HCT116 (cell line): ENCODE measurements around the gene CSNK1D. TPM values are rescaled to one million over a fixed set of nuclear protein-coding genes. Genes with fewer than 3 reads are reported as not detected.

Source experiments
- ATAC-seq: fragments of 200-7000 bp; cut with Tn5 transposase; 2 replicates; pipeline ENCODE4 v1.9.1; 2020; ENCODE audit warnings: mild to moderate bottlenecking, moderate library complexity
- BruUV-seq: library from RNA; stranded (reverse); fragments of 400-500 nt; replicated peaks from 2 replicates; lab custom pipeline; 2021; lab: Mats Ljungman, UMichigan
- CTCF ChIA-PET: fragments of 300-600 bp; sonication (Branson Sonifier 250); formaldehyde crosslinking; loops from one replicate; lab custom pipeline; 2021; ENCODE audit warnings: antibody characterized with exemption; lab: Charles Lee
- POLR2A ChIA-PET: fragments of 300-600, 350-600 bp; sonication (Branson Sonifier 250); formaldehyde crosslinking; loops from one replicate; lab custom pipeline; 2021; ENCODE audit warnings: antibody characterized with exemption; lab: Charles Lee
- RAD21 ChIA-PET, 2 experiments: fragments of 300-600 bp; sonication (Branson Sonifier 250); formaldehyde crosslinking; loops; one replicate each; lab custom pipeline; 2023; ENCODE audit warnings: low total read pairs in 2 of 2; ENCODE audit not compliant: uncharacterized antibody in 2 of 2, unreplicated experiment in 2 of 2, low non-redundant PET in 1 of 2; lab: Charles Lee
- DNase-seq: peaks from one replicate; pipeline ENCODE4 v3.0.0-alpha.2; 2010; ENCODE audit warnings: low read depth, low spot score
- H2AFZ ChIP-seq: fragments of 200-600 bp; shearing (Covaris generic), sonication (generic); 2 replicates; pipeline ENCODE4 v1.6.1; 2017; ENCODE audit warnings: low read depth, mixed run types, mixed read lengths, antibody characterized with exemption, low read length; ENCODE audit not compliant: poor library complexity, severe bottlenecking
- H3K27ac ChIP-seq: 2 replicates; pipeline ENCODE4 v1.5.1; 2012; ENCODE audit warnings: low read depth, low read length
- H3K27me3 ChIP-seq: fragments of 200-600 bp; sonication (generic); 2 replicates; pipeline ENCODE4 v1.6.1; 2016; ENCODE audit warnings: mixed run types, low read length, mixed read lengths; ENCODE audit not compliant: insufficient read depth
- H3K36me3 ChIP-seq, 2 experiments: fragments of 200-500 bp in 1 of 2; fragments of 200-600 bp in 1 of 2; sonication (Bioruptor generic) in 1 of 2; sonication (generic) in 1 of 2; 2 replicates each; pipeline versions ENCODE4 v1.5.1 to v1.6.1; 2014 to 2016; ENCODE audit warnings: low read length in 2 of 2, inconsistent platforms in 1 of 2, mixed read lengths in 1 of 2, mixed run types in 1 of 2; ENCODE audit not compliant: insufficient read depth in 2 of 2, control insufficient read depth in 1 of 2
- H3K4me1 ChIP-seq, 2 experiments: fragments of 200-600 bp in 1 of 2; sonication (generic) in 1 of 2; 2 replicates each; pipeline versions ENCODE4 v1.5.1 to v1.6.1; 2012 to 2017; ENCODE audit warnings: low read length in 2 of 2, inconsistent platforms in 1 of 2, mild to moderate bottlenecking in 1 of 2, mixed read lengths in 1 of 2, mixed run types in 1 of 2, moderate library complexity in 1 of 2; ENCODE audit not compliant: insufficient read depth in 2 of 2, control insufficient read depth in 1 of 2
- H3K4me2 ChIP-seq: fragments of 200-600 bp; sonication (generic); 2 replicates; pipeline ENCODE4 v1.6.1; 2017; ENCODE audit warnings: mixed run types, low read length, mixed read lengths
- H3K4me3 ChIP-seq, 2 experiments: fragments of 200-600 bp in 1 of 2; sonication (generic) in 1 of 2; replicated peaks in 1 of 2; 2 replicates each; pipeline ENCODE4 v1.5.1; 2011 to 2016; ENCODE audit warnings: low read length in 2 of 2, control low read depth in 1 of 2, low read depth in 1 of 2, mild to moderate bottlenecking in 1 of 2, mixed read lengths in 1 of 2, mixed run types in 1 of 2
- H3K79me2 ChIP-seq: fragments of 200-600 bp; sonication (generic); 2 replicates; pipeline ENCODE4 v1.6.1; 2017; ENCODE audit warnings: mild to moderate bottlenecking, mixed run types, low read length, moderate library complexity, mixed read lengths; ENCODE audit not compliant: insufficient read depth
- H3K9ac ChIP-seq: fragments of 200-600 bp; sonication (generic); 2 replicates; pipeline ENCODE4 v1.6.1; 2016; ENCODE audit warnings: low read length, mixed read lengths
- H3K9me2 ChIP-seq: fragments of 200-600 bp; sonication (generic), shearing (Covaris generic); 2 replicates; pipeline ENCODE4 v1.6.1; 2017; ENCODE audit warnings: mixed run types, mild to moderate bottlenecking, moderate library complexity; ENCODE audit not compliant: insufficient read depth
- H3K9me3 ChIP-seq, 2 experiments: fragments of 200-500 bp in 1 of 2; fragments of 200-600 bp in 1 of 2; sonication (Bioruptor generic) in 1 of 2; sonication (generic) in 1 of 2; 2 replicates each; pipeline ENCODE4 v1.6.1; 2014 to 2017; ENCODE audit warnings: low read length in 2 of 2, mixed read lengths in 2 of 2, inconsistent platforms in 1 of 2, low read depth in 1 of 2, mild to moderate bottlenecking in 1 of 2, mixed run types in 1 of 2, moderate library complexity in 1 of 2; ENCODE audit not compliant: control insufficient read depth in 1 of 2, insufficient read depth in 1 of 2
- H4K20me1 ChIP-seq: fragments of 200-600 bp; sonication (generic), shearing (Covaris generic); 2 replicates; pipeline ENCODE4 v1.6.1; 2017; ENCODE audit warnings: mixed run types, mild to moderate bottlenecking, moderate library complexity; ENCODE audit not compliant: insufficient read depth
- ATF3 ChIP-seq: IDR thresholded peaks from 2 replicates; pipeline ENCODE4 v1.6.1; 2012
- CBX3 ChIP-seq: IDR thresholded peaks from 2 replicates; pipeline ENCODE4 v1.6.1; 2012; ENCODE audit warnings: low read depth
- CEBPB ChIP-seq: IDR thresholded peaks from 2 replicates; pipeline ENCODE4 v1.6.1; 2012; ENCODE audit warnings: low read depth
- CTCF ChIP-seq, 3 experiments: fragments of 200-600 bp in 1 of 3; sonication (generic) in 1 of 3; IDR thresholded peaks in 2 of 3; conservative IDR thresholded peaks in 1 of 3; 2 replicates each; pipeline ENCODE4 v1.5.1; 2012 to 2017; ENCODE audit warnings: low read depth in 2 of 3, low read length in 2 of 3, antibody characterized with exemption in 1 of 3, borderline replicate concordance in 1 of 3, control low read depth in 1 of 3, mild to moderate bottlenecking in 1 of 3, mixed read lengths in 1 of 3, mixed run types in 1 of 3, moderate library complexity in 1 of 3; ENCODE audit not compliant: insufficient read depth in 1 of 3
- EGR1 ChIP-seq: IDR thresholded peaks from 2 replicates; pipeline ENCODE4 v1.6.1; 2012; ENCODE audit warnings: low read depth
- ELF1 ChIP-seq: IDR thresholded peaks from 2 replicates; pipeline ENCODE4 v1.6.1; 2012; ENCODE audit warnings: low read depth, borderline replicate concordance
- MAX ChIP-seq: IDR thresholded peaks from 2 replicates; pipeline ENCODE4 v1.6.1; 2012
- POLR2A ChIP-seq: IDR thresholded peaks from 2 replicates; pipeline ENCODE4 v1.7.0; 2011; ENCODE audit warnings: borderline replicate concordance; ENCODE audit not compliant: insufficient read depth, insufficient read length; ENCODE audit errors: extremely low read depth
- POLR2AphosphoS5 ChIP-seq: IDR thresholded peaks from 2 replicates; pipeline ENCODE4 v1.6.1; 2011; ENCODE audit warnings: mild to moderate bottlenecking, low read depth, low read length, moderate library complexity
- RAD21 ChIP-seq: IDR thresholded peaks from 2 replicates; pipeline ENCODE4 v1.6.1; 2012; ENCODE audit warnings: low read depth, mild to moderate bottlenecking
- REST ChIP-seq: IDR thresholded peaks from 2 replicates; pipeline ENCODE4 v1.6.1; 2012; ENCODE audit warnings: low read depth
- SIN3A ChIP-seq: IDR thresholded peaks from 2 replicates; pipeline ENCODE4 v1.6.1; 2012; ENCODE audit warnings: low read depth
- SP1 ChIP-seq: IDR thresholded peaks from 2 replicates; pipeline ENCODE4 v1.6.1; 2012; ENCODE audit warnings: low read depth
- SRF ChIP-seq: IDR thresholded peaks from 2 replicates; pipeline ENCODE4 v1.6.1; 2012; ENCODE audit warnings: low read depth
- TCF7L2 ChIP-seq: IDR thresholded peaks from 2 replicates; pipeline ENCODE4 v1.7.0; 2011; ENCODE audit warnings: borderline replicate concordance, inconsistent platforms; ENCODE audit not compliant: insufficient read depth, insufficient read length; ENCODE audit errors: extremely low read depth
- YY1 ChIP-seq: IDR thresholded peaks from 2 replicates; pipeline ENCODE4 v1.6.1; 2011; ENCODE audit warnings: low read length, low read depth, moderate library complexity, mild to moderate bottlenecking; ENCODE audit not compliant: insufficient replicate concordance; ENCODE audit errors: extremely low read depth
- ZBTB33 ChIP-seq: IDR thresholded peaks from 2 replicates; pipeline ENCODE4 v1.6.1; 2011; ENCODE audit warnings: mild to moderate bottlenecking, low read length, moderate library complexity; ENCODE audit not compliant: insufficient replicate concordance; ENCODE audit errors: extremely low read depth
- ZFX ChIP-seq: fragments of 450-650 bp; IDR thresholded peaks from 2 replicates; pipeline ENCODE4 v1.6.1; 2017
- ZNF274 ChIP-seq: fragments of 200-500 bp; sonication (Bioruptor generic); IDR thresholded peaks from 2 replicates; pipeline ENCODE4 v1.6.1; 2014; ENCODE audit warnings: mild to moderate bottlenecking, low read depth, low read length, inconsistent platforms
- intact Hi-C: fragments of 100-400 bp; cut with micrococcal nuclease; formaldehyde crosslinking; loops from 2 replicates; pipeline ENCODE4 v1.10.0; 2022
- total RNA-seq: library from RNA; stranded (reverse); gene quantifications from one replicate; pipeline ENCODE4 v1.2.1, GENCODE V29; 2021; ENCODE audit not compliant: unreplicated experiment

The CSNK1D gene
- total RNA-seq, 1 experiment from 2014 or later = 176 TPM

- peaks cover 0 to 15% of the 10 kb centered on the region in 2 experiments; a peak in 2 of 4 replicates for H3K4me1 ChIP-seq
- CTCF ChIA-PET = interaction anchor here (1.0 kb wide), 2 partner anchors 12 to 21 kb away, joined by 3 to 4 read pairs; partner anchors contain the start of gene SECTM1
- H3K9me3 ChIP-seq = peaks cover 0 to 21% of the 10 kb centered on the region in 2 experiments; a peak in 1 of 4 replicates
- H2AFZ ChIP-seq = no peak overlapping the region
- POLR2A ChIA-PET = no interaction called here
- no peaks in the 10 kb centered on the region for H3K27me3 ChIP-seq
- intact Hi-C loops = loop anchor here (1.0 kb wide), 1 partner anchor 78 kb away; no protein-coding TSS in a partner anchor
- no peaks in the 10 kb centered on the region for H3K79me2 ChIP-seq
- BruUV-seq = no TSS peak
- TF ChIP-seq CBX3 = no peak
- TF ChIP-seq MAX = no peak
- no peak for TF ChIP-seq CTCF (IDR thresholded peaks at IDR 0.05 in 2 of 3, conservative IDR thresholded peaks at IDR 0.05 in 1 of 3; ENCODE audit: borderline replicate concordance in 1 of 3, insufficient read depth in 1 of 3, low read depth in 2 of 3, low read length in 2 of 3)
- no peak for TF ChIP-seq ZFX
- TF ChIP-seq POLR2A = no peak
- TF ChIP-seq RAD21 = no peak
- no peak for TF ChIP-seq CEBPB
- no peak for TF ChIP-seq SRF
- TF ChIP-seq EGR1 = no peak
- no peak for TF ChIP-seq TCF7L2
- TF ChIP-seq REST = no peak
- TF ChIP-seq ZBTB33 = no peak
- no peak for TF ChIP-seq SP1
- TF ChIP-seq YY1 = no peak
- TF ChIP-seq ATF3 = no peak
- TF ChIP-seq POLR2AphosphoS5 = no peak
- TF ChIP-seq SIN3A = no peak
- TF ChIP-seq ELF1 = no peak
- TF ChIP-seq ZNF274 = no peak
- no peaks in the 10 kb centered on the region for H4K20me1 ChIP-seq
- ATAC-seq (no peak), DNase-seq (no peak)
- RAD21 ChIA-PET = no interaction called here
- no peaks in the 10 kb centered on the region for H3K36me3 ChIP-seq
- H3K9me2 ChIP-seq = no peaks in the 10 kb centered on the region
- H3K4me2 ChIP-seq = no peak overlapping the region
- no peak overlapping the region for H3K9ac ChIP-seq
- no peak overlapping the region for H3K27ac ChIP-seq
- H3K4me3 ChIP-seq = no peak overlapping the region
Measured at GRCh38 chr17:82321947-82322466, 48.5 kb upstream of the CSNK1D start.
